ENCODE measurements around the gene UPK1B.
"Not testable (repeated sequence)": the region's sequence is repeated elsewhere in the genome, so short reads cannot be mapped to it uniquely, and the experiment has no call there.

Gene UPK1B

GRCh38 chr3:119148493-119149180 is 24.8 kb upstream of the UPK1B start:
- no peaks in the 10 kb centered on the region for H3K4me1 ChIP-seq (ENCODE audit: insufficient read depth, low read length)

GRCh38 chr3:119149484-119149883 is 23.9 kb upstream of the UPK1B start:
- H3K9me3 ChIP-seq (ENCODE audit: insufficient read depth, low read depth, low read length): no peaks in the 10 kb centered on the region
- H3K36me3 ChIP-seq (ENCODE audit: insufficient read depth, low read depth, low read length): no peaks in the 10 kb centered on the region

More at GRCh38 chr3:119148493-119149180, 24.8 kb upstream of the UPK1B start:
- no peaks in the 10 kb centered on the region; the same call in 1 of the 2 replicates for H3K27me3 ChIP-seq (ENCODE audit: insufficient read depth, low read length)
- no peak overlapping the region for H3K27ac ChIP-seq (ENCODE audit: low read length)
- no peaks in the 10 kb centered on the region for H3K36me3 ChIP-seq (ENCODE audit: insufficient read depth, low read depth, low read length)
- H3K9ac ChIP-seq (ENCODE audit: low read depth, low read length): no peak overlapping the region
- no peaks in the 10 kb centered on the region for H3K9me3 ChIP-seq (ENCODE audit: insufficient read depth, low read depth, low read length)
- H3K4me3 ChIP-seq (ENCODE audit: low read length): no peak overlapping the region

GRCh38 chr3:119156868-119157267 is 16.5 kb upstream of the UPK1B start:
- H3K27me3 ChIP-seq (ENCODE audit: insufficient read depth, low read length): no peaks in the 10 kb centered on the region
- no peak overlapping the region for H3K27ac ChIP-seq (ENCODE audit: low read length)
- no peaks in the 10 kb centered on the region for H3K4me1 ChIP-seq (ENCODE audit: insufficient read depth, low read length)
- H3K9me3 ChIP-seq (ENCODE audit: insufficient read depth, low read depth, low read length): no peaks in the 10 kb centered on the region
- no peak overlapping the region for H3K9ac ChIP-seq (ENCODE audit: low read depth, low read length)
- H3K4me3 ChIP-seq (ENCODE audit: low read length): no peak overlapping the region
- H3K36me3 ChIP-seq (ENCODE audit: insufficient read depth, low read depth, low read length): no peaks in the 10 kb centered on the region

More at GRCh38 chr3:119149484-119149883, 23.9 kb upstream of the UPK1B start:
- H3K4me3 ChIP-seq (ENCODE audit: low read length): no peak overlapping the region
- no peak overlapping the region for H3K9ac ChIP-seq (ENCODE audit: low read depth, low read length)
- no peaks in the 10 kb centered on the region; the same call in 1 of the 2 replicates for H3K27me3 ChIP-seq (ENCODE audit: insufficient read depth, low read length)
- H3K4me1 ChIP-seq (ENCODE audit: insufficient read depth, low read length): no peaks in the 10 kb centered on the region
- no peak overlapping the region for H3K27ac ChIP-seq (ENCODE audit: low read length)

GRCh38 chr3:119157971-119158370 is 15.4 kb upstream of the UPK1B start:
- H3K27me3 ChIP-seq (ENCODE audit: insufficient read depth, low read length): no peaks in the 10 kb centered on the region
- H3K4me1 ChIP-seq (ENCODE audit: insufficient read depth, low read length): no peaks in the 10 kb centered on the region
- H3K27ac ChIP-seq (ENCODE audit: low read length): no peak overlapping the region
- H3K9ac ChIP-seq (ENCODE audit: low read depth, low read length): no peak overlapping the region
- peaks cover 7% of the 10 kb centered on the region for H3K9me3 ChIP-seq (ENCODE audit: insufficient read depth, low read depth, low read length)
- H3K4me3 ChIP-seq (ENCODE audit: low read length): no peak overlapping the region
- H3K36me3 ChIP-seq (ENCODE audit: insufficient read depth, low read depth, low read length): no peaks in the 10 kb centered on the region

- Histone ChIP-seq H3K27me3 (ENCODE audit: insufficient read depth, low read length) (no peaks in the 10 kb centered on the region), H3K36me3 (ENCODE audit: insufficient read depth, low read depth, low read length) (no peaks in the 10 kb centered on the region), H3K9ac (ENCODE audit: low read depth, low read length) (no peak overlapping the region), H3K9me3 (ENCODE audit: insufficient read depth, low read depth, low read length) (peaks cover 26% of the 10 kb centered on the region), H3K27ac (ENCODE audit: low read length) (no peak overlapping the region), H3K4me1 (ENCODE audit: insufficient read depth, low read length) (no peaks in the 10 kb centered on the region), H3K4me3 (ENCODE audit: low read length) (no peak overlapping the region)
These were observed 13.0 kb upstream of the UPK1B start for GRCh38 chr3:119160361-119160760.

GRCh38 chr3:119160815-119161214 is 12.6 kb upstream of the UPK1B start:
- Histone ChIP-seq H3K4me3 (ENCODE audit: low read length) (no peak overlapping the region), H3K27ac (ENCODE audit: low read length) (no peak overlapping the region), H3K27me3 (ENCODE audit: insufficient read depth, low read length) (no peaks in the 10 kb centered on the region), H3K36me3 (ENCODE audit: insufficient read depth, low read depth, low read length) (no peaks in the 10 kb centered on the region), H3K9ac (ENCODE audit: low read depth, low read length) (no peak overlapping the region), H3K4me1 (ENCODE audit: insufficient read depth, low read length) (no peaks in the 10 kb centered on the region), H3K9me3 (ENCODE audit: insufficient read depth, low read depth, low read length) (peaks cover 26% of the 10 kb centered on the region)

DNA sequence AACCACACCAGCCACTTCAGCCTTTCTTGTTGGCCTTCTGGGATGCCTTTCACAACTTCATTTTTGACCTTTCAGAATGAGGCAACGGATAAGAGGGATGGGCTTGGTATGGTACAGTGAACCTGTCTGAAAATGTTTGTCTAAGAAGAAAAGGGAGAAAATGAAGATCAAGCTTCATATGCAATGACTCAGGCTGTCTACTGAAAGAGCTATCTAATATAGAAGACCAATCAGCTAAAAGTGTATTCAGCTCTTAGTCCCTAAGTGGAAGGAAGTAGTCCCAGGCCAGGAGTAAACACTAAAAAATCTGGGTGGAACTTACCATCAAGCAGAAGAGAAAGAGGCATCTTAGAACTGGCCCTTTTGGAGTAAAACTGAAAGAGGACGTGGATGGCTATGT is 12.2 kb upstream of the UPK1B start:
- Histone ChIP-seq H3K27me3 (ENCODE audit: insufficient read depth, low read length) (no peaks in the 10 kb centered on the region), H3K4me1 (ENCODE audit: insufficient read depth, low read length) (no peaks in the 10 kb centered on the region), H3K36me3 (ENCODE audit: insufficient read depth, low read depth, low read length) (no peaks in the 10 kb centered on the region), H3K4me3 (ENCODE audit: low read length) (no peak overlapping the region), H3K9me3 (ENCODE audit: insufficient read depth, low read depth, low read length) (peaks cover 26% of the 10 kb centered on the region), H3K9ac (ENCODE audit: low read depth, low read length) (no peak overlapping the region), H3K27ac (ENCODE audit: low read length) (no peak overlapping the region)

DNA sequence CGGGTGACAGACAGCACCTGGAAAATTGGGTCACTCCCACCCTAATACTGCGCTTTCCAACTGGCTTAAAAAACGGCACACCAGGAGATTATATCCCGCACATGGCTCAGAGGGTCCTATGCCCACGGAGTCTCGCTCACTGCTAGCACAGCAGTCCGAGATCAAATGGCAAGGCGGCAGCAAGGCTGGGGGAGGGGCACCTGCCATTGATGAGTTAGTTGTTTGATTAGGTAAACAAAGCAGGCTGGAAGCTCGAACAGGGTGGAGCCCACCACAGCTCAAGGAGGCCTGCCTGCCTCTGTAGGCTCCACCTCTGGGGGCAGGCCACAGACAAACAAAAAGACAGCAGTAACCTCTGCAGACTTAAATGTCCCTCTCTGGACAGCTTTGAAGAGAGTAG is 8.7 kb upstream of the UPK1B start:
- H3K36me3 ChIP-seq (ENCODE audit: insufficient read depth, low read depth, low read length); H3K4me3 ChIP-seq (ENCODE audit: low read length); H3K9ac ChIP-seq (ENCODE audit: low read depth, low read length); H3K27me3 ChIP-seq (ENCODE audit: insufficient read depth, low read length); H3K4me1 ChIP-seq (ENCODE audit: insufficient read depth, low read length); H3K27ac ChIP-seq (ENCODE audit: low read length): not testable (repeated sequence)
- H3K9me3 ChIP-seq (ENCODE audit: insufficient read depth, low read depth, low read length): peaks cover 26% of the 10 kb centered on the region

DNA sequence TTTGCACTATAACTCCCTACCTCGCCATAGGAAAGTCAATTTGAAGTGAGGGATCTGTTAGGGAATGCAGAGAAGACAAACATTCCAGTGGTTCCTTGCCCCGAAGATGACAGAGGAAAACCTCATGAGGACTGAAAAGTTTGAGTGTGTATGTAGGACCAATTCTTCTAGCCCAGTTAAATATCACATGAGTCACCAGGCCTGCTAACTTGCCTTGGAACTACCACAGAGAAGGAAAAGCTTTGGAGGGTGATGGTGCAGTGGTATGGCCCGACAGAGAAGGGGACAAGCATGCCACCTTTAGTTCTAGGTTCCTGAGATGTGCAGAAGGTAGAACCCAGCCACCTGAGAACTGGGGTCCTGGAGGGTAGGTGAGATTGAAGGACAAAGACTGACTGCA is 2.6 kb upstream of the UPK1B start:
- Histone ChIP-seq H3K36me3 (ENCODE audit: insufficient read depth, low read depth, low read length) (no peaks in the 10 kb centered on the region), H3K27me3 (ENCODE audit: insufficient read depth, low read length) (0 out of 2 replicates have a peak, but pooled peaks cover 4% of the 10 kb centered on the region), H3K9ac (ENCODE audit: low read depth, low read length) (no peak overlapping the region), H3K4me3 (ENCODE audit: low read length) (no peak overlapping the region), H3K9me3 (ENCODE audit: insufficient read depth, low read depth, low read length) (no peaks in the 10 kb centered on the region), H3K4me1 (ENCODE audit: insufficient read depth, low read length) (no peaks in the 10 kb centered on the region), H3K27ac (ENCODE audit: low read length) (no peak overlapping the region)

- Histone ChIP-seq H3K27me3 (ENCODE audit: insufficient read depth, low read length) (0 out of 2 replicates have a peak, but pooled peaks cover 4% of the 10 kb centered on the region), H3K4me3 (ENCODE audit: low read length) (no peak overlapping the region), H3K27ac (ENCODE audit: low read length) (no peak overlapping the region), H3K9ac (ENCODE audit: low read depth, low read length) (no peak overlapping the region), H3K9me3 (ENCODE audit: insufficient read depth, low read depth, low read length) (no peaks in the 10 kb centered on the region), H3K4me1 (ENCODE audit: insufficient read depth, low read length) (no peaks in the 10 kb centered on the region), H3K36me3 (ENCODE audit: insufficient read depth, low read depth, low read length) (no peaks in the 10 kb centered on the region)
These were observed 2.7 kb downstream of the UPK1B start for GRCh38 chr3:119175872-119176756.

DNA sequence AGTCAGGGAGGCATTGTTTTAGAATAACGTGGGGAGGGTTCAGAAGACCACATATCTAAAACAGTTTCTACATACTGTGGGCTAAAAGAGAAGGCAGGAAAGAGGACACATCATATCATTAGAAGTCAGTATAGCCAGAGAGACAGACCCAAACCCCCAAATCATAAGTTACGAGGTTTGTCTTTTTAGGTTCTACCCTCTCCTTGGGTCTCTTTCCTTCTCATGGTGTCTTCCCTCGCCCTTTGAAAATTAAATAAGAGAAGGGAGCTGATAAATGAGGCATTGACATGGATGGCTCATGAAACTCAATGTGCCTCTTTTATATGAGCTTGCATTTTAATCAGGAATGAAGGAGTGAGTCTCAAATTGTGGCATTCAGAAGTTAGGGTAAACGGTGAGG is 3.4 kb downstream of the UPK1B start:
- Histone ChIP-seq H3K36me3 (ENCODE audit: insufficient read depth, low read depth, low read length) (no peaks in the 10 kb centered on the region), H3K27ac (ENCODE audit: low read length) (no peak overlapping the region), H3K4me1 (ENCODE audit: insufficient read depth, low read length) (no peaks in the 10 kb centered on the region), H3K4me3 (ENCODE audit: low read length) (no peak overlapping the region), H3K9ac (ENCODE audit: low read depth, low read length) (no peak overlapping the region), H3K27me3 (ENCODE audit: insufficient read depth, low read length) (0 out of 2 replicates have a peak, but pooled peaks cover 4% of the 10 kb centered on the region), H3K9me3 (ENCODE audit: insufficient read depth, low read depth, low read length) (no peaks in the 10 kb centered on the region)

- H3K9ac ChIP-seq (ENCODE audit: low read depth, low read length): no peak overlapping the region
- H3K4me1 ChIP-seq (ENCODE audit: insufficient read depth, low read length): no peaks in the 10 kb centered on the region
- no peaks in the 10 kb centered on the region for H3K36me3 ChIP-seq (ENCODE audit: insufficient read depth, low read depth, low read length)
- H3K27me3 ChIP-seq (ENCODE audit: insufficient read depth, low read length): 0 out of 2 replicates have a peak, but pooled peaks cover 4% of the 10 kb centered on the region
- no peak overlapping the region for H3K27ac ChIP-seq (ENCODE audit: low read length)
- H3K4me3 ChIP-seq (ENCODE audit: low read length): no peak overlapping the region
- H3K9me3 ChIP-seq (ENCODE audit: insufficient read depth, low read depth, low read length): no peaks in the 10 kb centered on the region
These were observed 3.9 kb downstream of the UPK1B start for GRCh38 chr3:119177321-119177720.
